Activated CD8-positive, alpha-beta T cell treated with anti-CD3 and anti-CD28 coated beads, Interleukin-2, amount 10 ng/mL, durations not matched to agents 7 days and 5 days (primary cell): ENCODE data around the gene ICOS. TPM values are rescaled to one million over a fixed set of nuclear protein-coding genes. Genes with fewer than 3 reads are reported as not detected.
A peak's percentile ranks its signal among the peaks of the same experiment; 100 is the strongest.
"Not testable (repeated sequence)": the region's sequence is repeated elsewhere in the genome, so short reads cannot be mapped to it uniquely, and the experiment has no call there.

Experiments used
- ATAC-seq: fragments of 150-1000 bp; cut with Tn5 transposase; one replicate; pipeline ENCODE4 v1.10.0; 2021; ENCODE audit warnings: moderate library complexity
- CTCF ChIA-PET: fragments of 350-600 bp; sonication (Branson Sonifier 250); formaldehyde crosslinking; loops from one replicate; lab custom pipeline; 2021; ENCODE audit warnings: antibody characterized with exemption; lab: Charles Lee
- POLR2A ChIA-PET: fragments of 350-600 bp; sonication (Branson Sonifier 250); formaldehyde crosslinking; loops from one replicate; lab custom pipeline; 2021; ENCODE audit warnings: antibody characterized with exemption; lab: Charles Lee
- DNase-seq: peaks from one replicate; pipeline ENCODE4 v3.0.0-alpha.2; 2020
- H3K27ac Mint-ChIP-seq: one replicate; pipeline ENCODE4 v1.8.0; 2021; ENCODE audit warnings: mild to moderate bottlenecking, mixed read lengths
- H3K27me3 Mint-ChIP-seq: one replicate; pipeline ENCODE4 v1.8.0; 2021; ENCODE audit warnings: low read depth, mixed read lengths
- H3K36me3 Mint-ChIP-seq: one replicate; pipeline ENCODE4 v1.8.0; 2021; ENCODE audit warnings: low read depth, mixed read lengths
- H3K4me1 Mint-ChIP-seq: one replicate; pipeline ENCODE4 v1.8.0; 2021; ENCODE audit warnings: low read depth, mixed read lengths
- H3K4me3 Mint-ChIP-seq: one replicate; pipeline ENCODE4 v1.8.0; 2021; ENCODE audit warnings: mild to moderate bottlenecking, mixed read lengths
- H3K9me3 Mint-ChIP-seq: one replicate; pipeline ENCODE4 v1.8.0; 2022; ENCODE audit warnings: mixed read lengths; ENCODE audit not compliant: insufficient read depth
- total RNA-seq, 2 experiments: library from RNA; stranded (reverse); gene quantifications; one replicate each; pipeline ENCODE4 v1.2.3, GENCODE V29; 2021

Gene ICOS
- total RNA-seq, 2 experiments from 2014 or later, result 31.1 to 32.6 TPM

- POLR2A ChIA-PET, result interaction anchor here (0.6 to 1.0 kb wide), 2 partner anchors 15 to 18 kb away, joined by 3 read pairs; no protein-coding TSS in a partner anchor
Observed at GRCh38 chr2:203915256-203915655, 21.3 kb upstream of the ICOS start.

GRCh38 chr2:203916756-203917155 lies 19.8 kb upstream of the ICOS start:
- ChIA-PET POLR2A (no interaction called here), CTCF (interaction anchor here (0.8 to 3.4 kb wide), 2 partner anchors 12 to 102 kb away, joined by 3 to 16 read pairs; no protein-coding TSS in a partner anchor)
- H3K9me3 Mint-ChIP-seq, result no peaks in the 10 kb centered on the region
- H3K36me3 Mint-ChIP-seq, result no peaks in the 10 kb centered on the region
- peaks cover 18% of the 10 kb centered on the region for H3K4me1 Mint-ChIP-seq
- no peak for DNase-seq
- peaks cover 17% of the 10 kb centered on the region for H3K27me3 Mint-ChIP-seq
- H3K4me3 Mint-ChIP-seq, result no peak overlapping the region
- no peak for ATAC-seq
- H3K27ac Mint-ChIP-seq, result no peak overlapping the region

More at GRCh38 chr2:203915256-203915655, 21.3 kb upstream of the ICOS start:
- Mint-ChIP-seq H3K36me3 (no peaks in the 10 kb centered on the region), H3K4me3 (no peak overlapping the region), H3K4me1 (peaks cover 20% of the 10 kb centered on the region), H3K9me3 (no peaks in the 10 kb centered on the region), H3K27me3 (peaks cover 13% of the 10 kb centered on the region), H3K27ac (no peak overlapping the region)
- CTCF ChIA-PET, result interaction anchor here (0.7 to 1.5 kb wide), 7 partner anchors 10 to 691 kb away, joined by 3 to 6 read pairs (median 3); no protein-coding TSS in a partner anchor
- DNase-seq, result no peak
- no peak for ATAC-seq

- POLR2A ChIA-PET, result no interaction called here
- H3K36me3 Mint-ChIP-seq, result no peaks in the 10 kb centered on the region
- ATAC-seq (no peak), DNase-seq (no peak)
- no peaks in the 10 kb centered on the region for H3K9me3 Mint-ChIP-seq
- H3K4me1 Mint-ChIP-seq, result peaks cover 18% of the 10 kb centered on the region
- CTCF ChIA-PET, result interaction anchor here (1.0 to 3.4 kb wide), 3 partner anchors 10 to 103 kb away, joined by 3 to 16 read pairs (median 5); no protein-coding TSS in a partner anchor
- H3K4me3 Mint-ChIP-seq, result no peak overlapping the region
- no peak overlapping the region for H3K27ac Mint-ChIP-seq
- peaks cover 20% of the 10 kb centered on the region for H3K27me3 Mint-ChIP-seq
Observed at GRCh38 chr2:203918264-203918663, 18.3 kb upstream of the ICOS start.

- peaks cover 18% of the 10 kb centered on the region for H3K4me1 Mint-ChIP-seq
- H3K4me3 Mint-ChIP-seq, result no peak overlapping the region
Observed at GRCh38 chr2:203918839-203919238, 17.7 kb upstream of the ICOS start.

DNA sequence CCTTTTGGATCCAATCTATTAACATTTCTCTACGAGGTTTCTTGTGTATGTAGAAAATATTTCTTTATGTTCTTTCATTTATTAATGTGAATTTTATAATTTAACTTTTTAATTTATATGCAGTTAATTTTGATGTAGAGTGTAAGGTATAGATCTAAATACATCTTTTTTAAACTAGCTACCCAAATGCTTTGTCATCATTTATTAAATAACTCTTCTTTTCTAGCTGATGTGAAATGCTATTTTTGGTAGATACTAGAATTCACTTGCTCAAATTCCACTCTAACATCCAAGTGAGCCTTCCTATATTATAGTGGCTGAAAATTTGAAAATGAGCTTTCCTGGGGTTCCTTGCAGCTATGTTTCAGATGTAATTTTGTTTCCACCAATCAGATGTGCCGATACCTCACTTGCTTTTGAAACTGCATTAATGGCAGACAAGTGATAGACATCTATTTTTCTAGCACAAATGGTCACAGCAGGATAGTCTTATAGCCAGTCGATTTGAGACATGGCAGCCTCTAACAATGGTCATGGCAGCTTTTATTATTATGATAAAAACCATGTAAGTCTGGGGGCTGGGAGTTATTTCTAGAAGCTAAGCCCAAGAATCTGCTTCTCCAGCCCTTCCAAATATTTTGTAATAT lies 10.9 kb upstream of the ICOS start:
- H3K36me3 Mint-ChIP-seq, result no peaks in the 10 kb centered on the region
- H3K9me3 Mint-ChIP-seq, result no peaks in the 10 kb centered on the region
- H3K27ac Mint-ChIP-seq, result no peak overlapping the region
- H3K27me3 Mint-ChIP-seq, result peaks cover 14% of the 10 kb centered on the region
- POLR2A ChIA-PET, result no interaction called here
- no peak for ATAC-seq
- CTCF ChIA-PET, result interaction anchor here (0.6 to 1.1 kb wide), 3 partner anchors 8 to 146 kb away, joined by 3 to 4 read pairs (median 3); no protein-coding TSS in a partner anchor
- peaks cover 5% of the 10 kb centered on the region for H3K4me1 Mint-ChIP-seq
- no peak for DNase-seq
- H3K4me3 Mint-ChIP-seq, result no peak overlapping the region

More at GRCh38 chr2:203918839-203919238, 17.7 kb upstream of the ICOS start:
- Mint-ChIP-seq H3K36me3 (no peaks in the 10 kb centered on the region), H3K27ac (no peak overlapping the region), H3K27me3 (peaks cover 19% of the 10 kb centered on the region), H3K9me3 (no peaks in the 10 kb centered on the region)
- POLR2A ChIA-PET, result no interaction called here
- ATAC-seq (no peak), DNase-seq (no peak)
- CTCF ChIA-PET, result interaction anchor here (0.9 to 3.4 kb wide), 3 partner anchors 9 to 104 kb away, joined by 3 to 16 read pairs (median 5); no protein-coding TSS in a partner anchor

DNA sequence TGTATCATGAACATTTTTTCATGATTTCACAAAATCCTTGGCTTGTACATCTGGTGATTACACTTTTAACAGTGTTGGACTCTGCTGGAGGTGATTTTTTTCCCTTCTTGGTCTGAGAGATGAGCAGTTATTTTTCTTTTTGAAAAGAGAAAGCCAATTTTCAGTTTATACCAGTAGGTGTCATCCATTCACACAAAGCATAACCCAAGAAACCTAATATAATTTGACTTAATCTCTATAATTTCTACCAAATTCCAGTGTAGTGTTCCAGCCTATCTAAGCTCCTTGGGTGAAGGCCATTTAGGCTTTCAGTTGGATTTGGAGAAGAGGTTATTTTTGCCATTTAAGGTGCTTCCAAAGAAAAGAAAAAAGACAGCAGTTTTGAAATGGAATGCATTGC lies 7.7 kb upstream of the ICOS start:
- ChIA-PET POLR2A (interaction anchor here (0.8 kb wide), 1 partner anchor 8 kb away, joined by 3 read pairs; no protein-coding TSS in a partner anchor), CTCF (interaction anchor here (0.6 to 2.9 kb wide), 22 partner anchors 9 to 249 kb away, joined by 3 to 16 read pairs (median 4); no protein-coding TSS in a partner anchor)
- DNase-seq (no peak), ATAC-seq (peak; percentile 26)
- no peaks in the 10 kb centered on the region for H3K9me3 Mint-ChIP-seq
- peaks cover 9% of the 10 kb centered on the region for H3K36me3 Mint-ChIP-seq
- no peak overlapping the region for H3K27ac Mint-ChIP-seq
- no peak overlapping the region for H3K4me3 Mint-ChIP-seq
- H3K4me1 Mint-ChIP-seq, result peaks cover 15% of the 10 kb centered on the region
- peaks cover 6% of the 10 kb centered on the region for H3K27me3 Mint-ChIP-seq

GRCh38 chr2:203931262-203931661 lies 5.3 kb upstream of the ICOS start:
- H3K9me3 Mint-ChIP-seq, ATAC-seq, H3K36me3 Mint-ChIP-seq, CTCF ChIA-PET, DNase-seq, H3K4me3 Mint-ChIP-seq, POLR2A ChIA-PET, H3K27ac Mint-ChIP-seq, H3K27me3 Mint-ChIP-seq: not testable (repeated sequence)
- H3K4me1 Mint-ChIP-seq, result peaks cover 36% of the 10 kb centered on the region

DNA sequence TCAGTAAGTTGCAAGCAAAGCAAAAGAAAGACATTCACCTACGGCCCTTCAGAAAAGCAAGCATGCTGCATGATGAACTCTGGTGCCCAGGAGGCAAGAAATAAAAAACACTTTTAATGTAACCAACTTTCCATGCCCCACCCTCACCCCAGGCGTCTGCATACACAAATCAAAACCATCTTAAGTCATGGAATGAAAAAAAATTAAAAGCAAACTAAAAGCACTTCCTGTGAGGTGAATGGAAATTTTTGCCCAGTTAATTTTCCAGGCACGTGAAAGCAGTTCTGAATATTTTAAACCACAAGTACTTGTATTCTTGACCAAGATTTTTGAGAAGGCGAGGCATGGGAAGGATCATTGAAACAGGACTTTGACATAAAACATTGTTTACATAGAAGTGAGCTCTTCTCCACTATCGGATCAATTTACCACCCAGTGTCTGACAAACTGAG lies 2.5 kb upstream of the ICOS start:
- ATAC-seq (peak; percentile 59), DNase-seq (peak; percentile 51)
- Mint-ChIP-seq H3K36me3 (peaks cover 18% of the 10 kb centered on the region), H3K27ac (peak overlapping the region; percentile 89), H3K4me1 (peaks cover 38% of the 10 kb centered on the region), H3K27me3 (no peaks in the 10 kb centered on the region), H3K9me3 (no peaks in the 10 kb centered on the region), H3K4me3 (peak overlapping the region; percentile 55)
- ChIA-PET CTCF (interaction anchor here (0.6 to 2.9 kb wide), 12 partner anchors 9 to 172 kb away, joined by 3 to 12 read pairs (median 3); no protein-coding TSS in a partner anchor), POLR2A (interaction anchor here (0.5 to 2.4 kb wide), 7 partner anchors 19 to 227 kb away, joined by 3 to 13 read pairs (median 3); partner anchors contain the start of genes CD28 and CTLA4)

DNA sequence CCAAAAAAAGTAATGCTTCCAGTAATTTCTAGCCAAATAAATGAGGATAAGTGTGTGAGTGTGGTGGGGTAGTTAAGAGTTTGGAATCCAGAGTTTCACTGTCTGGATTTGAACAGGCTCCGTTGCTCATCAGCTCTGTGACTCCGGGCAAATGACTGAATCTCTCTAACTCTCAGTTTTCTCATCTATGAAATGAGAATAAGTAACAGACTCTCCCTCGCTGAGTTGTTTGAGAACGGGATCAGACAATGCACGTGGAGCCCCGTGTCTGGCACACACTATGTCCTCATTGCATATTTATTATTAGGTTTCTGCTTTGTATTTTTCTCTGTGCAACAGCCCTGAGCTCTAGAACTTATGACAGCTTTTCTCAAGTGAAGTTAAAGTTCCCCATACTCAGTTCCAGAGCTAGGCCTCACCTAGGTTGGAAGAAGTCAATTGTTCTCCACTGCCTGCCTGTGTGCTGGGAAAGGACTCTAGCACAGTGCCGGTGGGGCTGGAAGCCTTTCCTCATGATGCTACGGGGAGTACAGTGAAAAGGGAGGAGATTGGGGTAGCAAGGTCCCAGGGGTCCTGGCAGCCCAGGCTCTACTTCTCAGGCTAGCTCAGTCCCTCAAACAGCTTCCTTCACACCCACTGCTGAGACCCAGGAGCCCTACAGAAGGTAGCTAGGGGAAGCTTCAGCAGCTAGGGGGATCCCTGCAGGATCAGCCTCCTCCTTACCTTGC lies 1.7 kb upstream of the ICOS start:
- ChIA-PET POLR2A (interaction anchor here (0.5 to 2.4 kb wide), 8 partner anchors 13 to 228 kb away, joined by 3 to 13 read pairs (median 4); partner anchors contain the start of genes CD28 and CTLA4), CTCF (interaction anchor here (0.6 to 2.9 kb wide), 12 partner anchors 9 to 171 kb away, joined by 3 to 12 read pairs (median 3); no protein-coding TSS in a partner anchor)
- Mint-ChIP-seq H3K27ac (peak overlapping the region; percentile 89), H3K4me1 (peaks cover 45% of the 10 kb centered on the region), H3K27me3 (no peaks in the 10 kb centered on the region), H3K9me3 (no peaks in the 10 kb centered on the region), H3K36me3 (peaks cover 25% of the 10 kb centered on the region), H3K4me3 (peak overlapping the region; percentile 2)
- DNase-seq (no peak), ATAC-seq (no peak)

DNA sequence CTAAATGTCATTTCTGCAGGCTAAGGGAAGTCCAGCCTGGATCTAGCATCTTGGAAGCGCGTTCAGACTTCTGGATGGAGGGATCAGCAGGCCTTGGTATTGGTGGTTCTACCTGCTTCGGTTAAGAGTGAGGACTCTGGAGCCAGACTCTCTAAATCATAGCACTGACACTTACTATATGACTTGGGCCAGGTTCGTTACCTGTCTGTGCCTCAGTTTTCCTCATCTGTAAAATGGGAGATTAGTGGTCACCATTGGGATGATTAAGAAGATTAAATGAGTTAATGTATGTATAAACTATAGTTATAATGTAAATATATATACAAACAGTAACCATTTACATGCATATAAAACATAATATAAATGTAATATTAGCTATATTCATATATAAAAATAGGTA lies 995 bp upstream of the ICOS start:
- peaks cover 52% of the 10 kb centered on the region for H3K4me1 Mint-ChIP-seq
- no peaks in the 10 kb centered on the region for H3K9me3 Mint-ChIP-seq
- peaks cover 28% of the 10 kb centered on the region for H3K36me3 Mint-ChIP-seq
- ChIA-PET CTCF (interaction anchor here (1.2 to 1.5 kb wide), 4 partner anchors 8 to 115 kb away, joined by 3 to 5 read pairs (median 4); no protein-coding TSS in a partner anchor), POLR2A (interaction anchor here (1.0 to 2.4 kb wide), 4 partner anchors 12 to 228 kb away, joined by 3 to 13 read pairs (median 8); no protein-coding TSS in a partner anchor)
- no peak overlapping the region for H3K4me3 Mint-ChIP-seq
- DNase-seq, result no peak
- no peak for ATAC-seq
- H3K27me3 Mint-ChIP-seq, result no peaks in the 10 kb centered on the region
- peak overlapping the region; percentile 89 for H3K27ac Mint-ChIP-seq

DNA sequence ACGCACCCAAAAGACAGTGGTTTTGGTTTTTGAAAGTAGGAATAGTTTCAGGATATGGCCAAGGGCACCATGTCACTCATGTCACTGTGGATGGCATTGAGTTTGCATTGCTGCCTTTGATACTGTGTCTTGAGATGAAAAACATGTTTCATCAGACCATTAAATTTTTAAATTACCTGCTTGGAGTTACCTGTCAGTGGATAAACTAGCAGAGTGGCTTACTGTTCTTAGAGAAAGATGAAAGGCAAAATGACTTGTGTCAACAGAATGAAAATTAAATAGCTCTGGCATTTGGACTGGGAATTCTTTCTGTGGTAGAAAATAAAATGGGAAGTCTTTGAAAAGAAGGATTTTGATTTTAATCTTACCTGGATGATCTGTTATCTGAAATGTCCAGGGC lies 386 bp downstream of the ICOS start:
- Mint-ChIP-seq H3K36me3 (peaks cover 38% of the 10 kb centered on the region), H3K4me3 (peak overlapping the region; percentile 82), H3K27me3 (no peaks in the 10 kb centered on the region), H3K9me3 (no peaks in the 10 kb centered on the region), H3K4me1 (peaks cover 63% of the 10 kb centered on the region), H3K27ac (peak overlapping the region; percentile 89)
- DNase-seq (no peak), ATAC-seq (peak; percentile 25)
- CTCF ChIA-PET, result interaction anchor here (2.5 kb wide), 1 partner anchor 9 kb away, joined by 8 read pairs; no protein-coding TSS in a partner anchor
- POLR2A ChIA-PET, result interaction anchor here (0.6 to 3.2 kb wide), 9 partner anchors 8 to 227 kb away, joined by 3 to 24 read pairs (median 4); partner anchors contain the start of gene CTLA4
